Mesothelial cell of epicardium (in vitro differentiated cells): ENCODE data around the gene CCDC92B. TPM values are rescaled to one million over a fixed set of nuclear protein-coding genes. Genes with fewer than 3 reads are reported as not detected.

Experiments
- DNase-seq, 2 experiments: peaks; one replicate each; pipeline ENCODE4 v3.0.0; 2021; ENCODE audit warnings: low spot score in 2 of 2; ENCODE audit not compliant: unreplicated experiment in 2 of 2
- H3K27ac Mint-ChIP-seq: 2 replicates; pipeline ENCODE4 v1.8.0; 2021; ENCODE audit warnings: mixed read lengths
- H3K27me3 Mint-ChIP-seq: 2 replicates; pipeline ENCODE4 v1.8.0; 2021; ENCODE audit warnings: low read depth, mixed read lengths
- H3K36me3 Mint-ChIP-seq: 2 replicates; pipeline ENCODE4 v1.8.0; 2021; ENCODE audit warnings: mixed read lengths
- H3K4me1 Mint-ChIP-seq: 2 replicates; pipeline ENCODE4 v1.8.0; 2021; ENCODE audit warnings: mixed read lengths
- H3K4me3 Mint-ChIP-seq: 2 replicates; pipeline ENCODE4 v1.8.0; 2021; ENCODE audit warnings: mild to moderate bottlenecking, moderate library complexity, mixed read lengths
- H3K9me3 Mint-ChIP-seq: 2 replicates; pipeline ENCODE4 v1.8.0; 2021; ENCODE audit warnings: mixed read lengths
- CTCF ChIP-seq: fragments of 200-600 bp; sonication (generic); IDR thresholded peaks from one replicate; pipeline ENCODE4 v1.5.0; 2021; ENCODE audit warnings: antibody characterized with exemption; ENCODE audit not compliant: unreplicated experiment
- total RNA-seq: library from RNA; stranded (reverse); gene quantifications from 3 replicates; pipeline ENCODE4 v1.2.1, GENCODE V29; 2021

Gene CCDC92B
- total RNA-seq, 1 donor from 2014 or later, result 0.58 TPM

GRCh38 chr17:2710803-2711607 lies 38.4 kb downstream of the CCDC92B start:
- Mint-ChIP-seq H3K4me3 (peak overlapping the region; percentile 77), H3K27ac (peak overlapping the region; percentile 75), H3K9me3 (no peaks in the 10 kb centered on the region), H3K36me3 (no peaks in the 10 kb centered on the region), H3K4me1 (peaks cover 32% of the 10 kb centered on the region), H3K27me3 (no peaks in the 10 kb centered on the region)
- no peak for DNase-seq
- no peak for TF ChIP-seq CTCF

DNA sequence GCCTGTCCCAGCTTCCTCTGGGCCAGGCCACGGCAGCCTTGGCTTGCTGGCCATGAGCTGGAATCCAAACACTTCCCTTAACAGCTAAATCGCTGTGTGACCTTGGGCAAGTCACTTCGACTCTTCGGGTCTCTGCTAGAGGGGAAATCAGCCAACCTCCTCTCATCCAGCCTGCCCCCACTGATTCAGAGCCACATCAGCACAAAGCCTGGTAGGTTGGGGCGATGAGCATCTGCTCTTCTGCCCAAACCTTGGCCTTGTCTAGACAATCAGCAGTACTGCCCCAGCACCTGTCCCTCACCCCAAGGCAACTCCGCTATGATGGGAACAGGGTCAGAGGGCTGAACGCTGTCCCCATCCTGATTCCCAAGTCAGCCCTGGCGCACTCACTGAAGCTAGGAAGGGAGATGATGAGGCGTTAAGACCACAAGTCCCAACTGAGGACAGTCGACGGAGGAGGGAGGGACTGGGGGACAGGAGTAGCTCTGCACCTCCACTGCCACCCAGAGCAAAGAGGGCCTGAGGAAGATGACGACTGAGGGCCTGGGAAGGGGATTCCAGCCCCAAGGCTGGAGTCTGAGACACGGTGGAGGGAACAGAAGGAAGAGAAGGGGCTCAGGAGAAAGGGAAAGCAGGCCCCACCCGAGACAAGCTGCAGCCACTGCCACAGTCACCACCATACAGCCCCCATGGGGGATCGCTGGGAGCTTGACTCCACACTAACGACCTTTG lies 39.2 kb downstream of the CCDC92B start:
- peak overlapping the region; percentile 75 for H3K27ac Mint-ChIP-seq
- peak overlapping the region; percentile 77 for H3K4me3 Mint-ChIP-seq
- no peak for DNase-seq
- H3K9me3 Mint-ChIP-seq, result no peaks in the 10 kb centered on the region
- no peaks in the 10 kb centered on the region for H3K36me3 Mint-ChIP-seq
- peaks cover 32% of the 10 kb centered on the region for H3K4me1 Mint-ChIP-seq
- H3K27me3 Mint-ChIP-seq, result no peaks in the 10 kb centered on the region
- TF ChIP-seq CTCF, result no peak

- no peak for TF ChIP-seq CTCF
- H3K36me3 Mint-ChIP-seq, result no peaks in the 10 kb centered on the region
- H3K9me3 Mint-ChIP-seq, result no peaks in the 10 kb centered on the region
- DNase-seq, result no peak
- H3K4me1 Mint-ChIP-seq, result peaks cover 32% of the 10 kb centered on the region
- H3K4me3 Mint-ChIP-seq, result peak overlapping the region; percentile 77
- H3K27me3 Mint-ChIP-seq, result no peaks in the 10 kb centered on the region
- H3K27ac Mint-ChIP-seq, result peak overlapping the region; percentile 75
Observed at GRCh38 chr17:2709183-2709661, 40.2 kb downstream of the CCDC92B start.

- Mint-ChIP-seq H3K36me3 (no peaks in the 10 kb centered on the region), H3K4me3 (no peak overlapping the region), H3K4me1 (peaks cover 32% of the 10 kb centered on the region), H3K27ac (peak overlapping the region; percentile 75), H3K9me3 (no peaks in the 10 kb centered on the region), H3K27me3 (no peaks in the 10 kb centered on the region)
- no peak for DNase-seq
- TF ChIP-seq CTCF, result no peak
Observed at GRCh38 chr17:2708585-2709182, 40.8 kb downstream of the CCDC92B start.

DNA sequence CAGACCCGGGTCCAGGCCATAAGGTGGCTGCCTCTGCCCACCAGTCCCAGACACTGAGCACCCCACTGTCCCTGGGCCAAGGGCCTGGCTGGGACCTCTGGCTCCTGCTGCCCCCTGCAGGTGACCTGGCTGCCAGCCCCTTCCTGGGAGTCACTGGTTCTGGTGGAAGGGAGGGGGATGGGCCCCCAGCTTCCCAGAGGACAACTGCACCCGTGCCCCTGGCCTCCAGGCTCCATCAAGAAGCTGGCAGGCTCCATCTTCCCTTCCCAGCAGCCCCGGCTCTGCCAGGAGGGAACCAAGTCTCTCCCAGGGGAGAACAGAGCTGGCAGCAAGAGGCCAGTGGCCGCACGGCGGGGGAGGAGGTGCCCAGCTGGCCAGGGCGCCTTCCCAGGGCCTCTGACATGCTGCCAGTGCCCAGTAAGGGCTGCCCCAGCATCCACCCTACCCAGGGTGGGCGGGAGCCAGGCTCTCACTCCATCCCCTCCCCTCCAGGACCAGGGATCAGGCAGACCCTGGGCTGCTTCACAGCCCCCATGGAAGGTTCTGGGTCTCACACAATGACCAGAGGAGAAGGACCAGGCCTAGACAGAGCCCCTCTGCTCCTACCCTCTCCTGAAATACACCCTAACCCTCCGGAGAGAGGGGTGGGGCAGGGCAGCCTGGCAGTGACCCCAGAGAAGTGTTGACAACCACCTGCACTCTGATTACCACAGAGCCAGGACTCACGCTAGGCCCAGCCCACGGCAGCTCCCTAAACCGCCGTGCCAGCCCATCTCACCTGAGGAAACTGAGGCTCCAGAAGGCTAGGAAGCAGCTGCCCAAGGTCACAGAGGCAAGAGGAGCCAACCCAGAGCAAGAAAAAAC lies 41.5 kb downstream of the CCDC92B start:
- no peak overlapping the region for H3K27ac Mint-ChIP-seq
- TF ChIP-seq CTCF, result no peak
- no peaks in the 10 kb centered on the region for H3K36me3 Mint-ChIP-seq
- no peaks in the 10 kb centered on the region for H3K27me3 Mint-ChIP-seq
- H3K4me1 Mint-ChIP-seq, result peaks cover 32% of the 10 kb centered on the region
- DNase-seq, result no peak
- no peak overlapping the region for H3K4me3 Mint-ChIP-seq
- H3K9me3 Mint-ChIP-seq, result no peaks in the 10 kb centered on the region
